Heart left ventricle (tissue), 16 donors: ENCODE measurements around the gene TMIGD3. TPM values are rescaled to one million over a fixed set of nuclear protein-coding genes. Genes with fewer than 3 reads are reported as not detected.
"Not testable (repeated sequence)": the region's sequence is repeated elsewhere in the genome, so short reads cannot be mapped to it uniquely, and the experiment has no call there.

ENCODE experiments used
- ATAC-seq, 4 donors: fragments of 200-7000 bp; cut with Tn5 transposase; one replicate each; pipeline ENCODE4 v1.9.1; 2020 to 2022; ENCODE audit warnings: moderate library complexity in 4 of 4, mild to moderate bottlenecking in 3 of 4, moderate number of reproducible peaks in 1 of 4
- DNase-seq, 5 donors: peaks; one replicate each; pipeline ENCODE4 v3.0.0-alpha.2; 2020
- H3K27ac ChIP-seq, 12 donors: fragments of 200-600 bp; sonication (generic) in 4 of 12; one replicate each; pipeline versions ENCODE4 v1.5.0 to v1.8.0; 2016 to 2022; ENCODE audit warnings: mild to moderate bottlenecking in 2 of 12
- H3K27me3 ChIP-seq, 9 donors: fragments of 200-600 bp; sonication (generic) in 2 of 9; one replicate each; pipeline versions ENCODE4 v1.5.1 to v1.8.0; 2016 to 2022; ENCODE audit warnings: mild to moderate bottlenecking in 3 of 9
- H3K36me3 ChIP-seq, 9 donors: fragments of 200-600 bp; sonication (generic) in 2 of 9; one replicate each; pipeline versions ENCODE4 v1.5.0 to v1.8.0; 2018 to 2022; ENCODE audit warnings: mild to moderate bottlenecking in 2 of 9
- H3K4me1 ChIP-seq, 12 donors: fragments of 200-600 bp; sonication (generic) in 4 of 12; one replicate each; pipeline versions ENCODE4 v1.5.0 to v1.8.0; 2016 to 2022; ENCODE audit warnings: mild to moderate bottlenecking in 3 of 12
- H3K4me3 ChIP-seq, 12 donors: fragments of 200-600 bp; sonication (generic) in 4 of 12; one replicate each; pipeline versions ENCODE4 v1.5.0 to v1.8.0; 2017 to 2022; ENCODE audit warnings: mild to moderate bottlenecking in 9 of 12, moderate library complexity in 4 of 12
- H3K9me3 ChIP-seq, 12 donors: fragments of 200-600 bp; sonication (generic) in 4 of 12; one replicate each; pipeline versions ENCODE4 v1.5.0 to v1.8.0; 2016 to 2022; ENCODE audit warnings: mild to moderate bottlenecking in 1 of 12
- CTCF ChIP-seq, 12 donors: fragments of 200-600 bp; sonication (generic) in 4 of 12; IDR thresholded peaks; one replicate each; pipeline versions ENCODE4 v1.5.0 to v1.8.0; 2018 to 2022; ENCODE audit warnings: antibody characterized with exemption in 12 of 12, mild to moderate bottlenecking in 5 of 12
- POLR2A ChIP-seq, 2 donors: fragments of 450-650 bp; IDR thresholded peaks; one replicate each; pipeline ENCODE4 v1.6.1; 2017; ENCODE audit warnings: antibody characterized with exemption in 2 of 2, mild to moderate bottlenecking in 2 of 2, moderate library complexity in 2 of 2
- WGBS, 4 donors: extraction: QIAGEN DNeasy Blood & Tissue Kit in 2 of 4; methylation state at CpG; one replicate each; pipeline versions ENCODE4 v1.1.5 to v1.1.7; 2013 to 2018; 5-methylcytosine and 5-hydroxymethylcytosine counted together
- intact Hi-C, 10 donors: fragments of 100-400 bp; cut with DNase I; formaldehyde crosslinking; loops; one replicate each; pipeline versions ENCODE4 v1.11.1 to v1.14.2; 2022
- long read RNA-seq, 3 donors: library from polyadenylated mRNA; unstranded; transcript quantifications; one replicate each; pipeline ENCODE4 v2.0.0, GENCODE V29; 2020 to 2021
- polyA plus RNA-seq, 2 donors: library from polyadenylated mRNA; stranded (reverse); fragments of 200-250 nt; gene quantifications; one replicate each; pipeline ENCODE4 v1.2.3, GENCODE V29; 2013
- total RNA-seq, 9 donors: library from RNA; depleted of rRNA in 2 of 9; stranded (reverse); fragments of >200 nt in 2 of 9; fragmentation: NEBNext Ultra II Directional in 3 of 9; extraction: Animal tissue kit (Norgen Biotek cat#: 25700) in 3 of 9; gene quantifications; one replicate each; pipeline versions ENCODE4 v1.1.0 to v1.2.4, GENCODE V29; 2016 to 2023
- donor health status: ischemic (EF 13 %, LVEDD 7.1; RV severe dilation, severe dysfunction).
- donor health status: healthy with polysubstance abuse.
- donor health status: DM: no; HTN: yes; CAD: no.
- donor health status: DM: no; HTN: no; CAD: no.
- donor health status: ischemic (EF 25% LVEDD 6.9; RV normal size, moderate dysfunction).
- donor health status: ischemic (EF 25% LVEDD 5.7; RV mildly dilated, moderate dysfunction).
- donor health status: healthy.
- donor health status: DM: yes; HTN: yes; CAD: no.
- donor health status: ischemic (EF 35%, LVEDD 5.7; RV mildly dilated, moderate dysfunction).
- donor health status: nonischemic (EF 11% LVEDD 7.7; RV severe dilation, severe dysfunction).
- donor health status: DM: yes; HTN: yes; CAD: no.
- donor health status: PGD.
- donor health status: ischemic (EF 29% LVEDD 5.4; RV normal size, mild dysfunction).
- donor health status: nonischemic (EF 23%, LVEDD 6.1; RV moderate dilation, normal function).

TMIGD3 gene
- 10 to 100 TPM in 1 of 9 donors, 1 to 10 TPM in 4, under 1 TPM in 2, not detected in 2; 0.46 to 26.4 (median 2.2) TPM for total RNA-seq
- 1 to 10 TPM; 1.1 TPM for polyA plus RNA-seq
- long read RNA-seq, donor 1 = 0 reads
- long read RNA-seq, donor 2, partial matches to known transcripts = 0 of 3 reads
- long read RNA-seq, donor 2, other reads (novel, unspliced or antisense) = 3 of 3 reads
- long read RNA-seq, donor 3 = 0 reads

- TF ChIP-seq POLR2A (IDR thresholded peaks at IDR 0.05) (no peak), CTCF (IDR thresholded peaks at IDR 0.05) (no peak)
- Histone ChIP-seq H3K27ac (peak within 1 kb of the TSS in 2 of 12 donors; percentile 10 to 99), H3K36me3 (peaks cover 0 to 6% (median 0%) of the 10 kb centered on the region in 9 donors), H3K27me3 (no peaks in the 10 kb centered on the region), H3K9me3 (no peaks in the 10 kb centered on the region), H3K4me3 (peak within 1 kb of the TSS in 2 of 12 donors; percentile 18 to 39), H3K4me1 (peaks cover 0 to 87% (median 16%) of the 10 kb centered on the region in 12 donors)
- intact Hi-C loops = no loop called here
- ATAC-seq (peak in 1 of 4 donors; percentile 3), DNase-seq (no peak)
- WGBS, 4 donors = 60 to 65% (median 63%) methylated on average over 4 of the region's 4 CpGs
Measured at GRCh38 chr1:111503585-111504060, at the start of gene TMIGD3, which contains the start of gene ADORA3. Gene TMIGD3, minus strand, starts transcription at chr1:111503633. Its CDS starts 279 bp downstream, at chr1:111503354. Gene ADORA3, minus strand, starts transcription at chr1:111503633. Its CDS starts 279 bp downstream, at chr1:111503354.

- WGBS, 4 donors = 82 to 88% (median 84%) methylated on average over 3 of the region's 3 CpGs
- H3K36me3 ChIP-seq = no peaks in the 10 kb centered on the region
- no peaks in the 10 kb centered on the region for H3K27me3 ChIP-seq
- H3K4me1 ChIP-seq = no peaks in the 10 kb centered on the region
- intact Hi-C loops = no loop called here
- no peaks in the 10 kb centered on the region for H3K9me3 ChIP-seq
- H3K4me3 ChIP-seq = no peak overlapping the region
- no peak overlapping the region for H3K27ac ChIP-seq
- TF ChIP-seq CTCF (IDR thresholded peaks at IDR 0.05) = no peak
- TF ChIP-seq POLR2A (IDR thresholded peaks at IDR 0.05) = no peak
- no peak for ATAC-seq
- no peak for DNase-seq
Measured at GRCh38 chr1:111553196-111553595, 49.8 kb upstream of the TMIGD3 start.

- ATAC-seq = no peak
- Histone ChIP-seq H3K4me3 (no peak overlapping the region), H3K4me1 (no peaks in the 10 kb centered on the region), H3K27me3 (no peaks in the 10 kb centered on the region), H3K36me3 (no peaks in the 10 kb centered on the region), H3K27ac (no peak overlapping the region), H3K9me3 (no peaks in the 10 kb centered on the region)
- no peak for TF ChIP-seq POLR2A (IDR thresholded peaks at IDR 0.05)
- no peak for TF ChIP-seq CTCF (IDR thresholded peaks at IDR 0.05)
- intact Hi-C loops = no loop called here
- DNase-seq = no peak
Measured at GRCh38 chr1:111552587-111552986, 49.2 kb upstream of the TMIGD3 start.

DNA sequence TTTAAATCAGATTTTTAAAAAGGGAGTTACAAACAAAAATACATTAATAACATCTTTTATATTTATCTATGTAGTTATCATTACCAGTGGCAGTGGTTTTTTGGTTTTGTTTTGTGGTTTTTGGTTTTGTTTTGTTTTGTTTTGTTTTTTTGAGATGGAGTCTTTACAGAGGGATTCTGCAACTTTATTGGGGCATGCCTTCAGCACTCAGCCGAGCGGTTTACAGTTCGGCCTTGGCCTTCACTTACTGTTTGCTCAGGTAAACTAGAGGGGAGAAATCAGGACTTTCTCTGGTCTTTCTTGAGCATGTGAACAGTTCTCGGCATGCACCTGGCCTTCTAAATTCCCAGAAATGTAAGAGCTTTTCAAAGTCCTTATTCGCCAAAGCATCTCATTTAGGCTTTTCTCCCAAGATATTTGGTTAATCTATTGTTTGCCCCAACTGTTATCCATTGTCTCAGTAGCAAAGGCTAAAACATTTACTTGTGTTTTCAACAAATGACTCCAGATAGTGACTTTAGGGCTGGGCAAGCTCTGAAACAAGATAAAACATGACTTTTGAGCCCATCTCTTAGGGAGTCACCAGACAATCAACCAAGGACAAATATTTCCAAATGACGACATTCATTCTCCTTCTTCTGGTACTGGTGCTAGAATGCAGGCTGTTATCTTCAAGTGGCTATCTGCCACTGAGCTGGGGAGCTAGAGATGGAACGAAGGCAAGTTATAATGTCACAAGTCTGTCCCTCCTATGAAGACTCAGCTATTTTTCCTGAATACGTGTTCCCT lies 48.4 kb upstream of the TMIGD3 start:
- 74 to 86% (median 79%) methylated on average over 8 of the region's 8 CpGs for WGBS, 4 donors
- Histone ChIP-seq H3K4me1 (no peaks in the 10 kb centered on the region), H3K36me3 (no peaks in the 10 kb centered on the region), H3K27me3 (no peaks in the 10 kb centered on the region), H3K27ac (no peak overlapping the region), H3K9me3 (no peaks in the 10 kb centered on the region), H3K4me3 (no peak overlapping the region)
- intact Hi-C loops = no loop called here
- TF ChIP-seq POLR2A (IDR thresholded peaks at IDR 0.05) (no peak), CTCF (IDR thresholded peaks at IDR 0.05) (no peak)
- ATAC-seq (no peak), DNase-seq (no peak)

GRCh38 chr1:111547786-111548185 lies 44.4 kb upstream of the TMIGD3 start:
- ATAC-seq, H3K4me1 ChIP-seq, H3K27me3 ChIP-seq, H3K36me3 ChIP-seq, H3K9me3 ChIP-seq, intact Hi-C loops, H3K27ac ChIP-seq, H3K4me3 ChIP-seq, DNase-seq: not testable (repeated sequence)
- WGBS, 4 donors = 91 to 97% (median 92%) methylated on average over 1 of the region's 1 CpG
